HG03135 (cell line): ENCODE results near the gene NBPF1.
A peak's percentile ranks its signal among the peaks of the same experiment; 100 is the strongest.
"Not testable (repeated sequence)": the region's sequence is repeated elsewhere in the genome, so short reads cannot be mapped to it uniquely, and the experiment has no call there.

Source experiments
- ATAC-seq: cut with Tn5 transposase; IDR thresholded peaks from one replicate; pipeline ENCODE4 v1.9.1; 2021; ENCODE audit warnings: mild to moderate bottlenecking, moderate library complexity; ENCODE audit not compliant: unreplicated experiment

NBPF1 gene

DNA sequence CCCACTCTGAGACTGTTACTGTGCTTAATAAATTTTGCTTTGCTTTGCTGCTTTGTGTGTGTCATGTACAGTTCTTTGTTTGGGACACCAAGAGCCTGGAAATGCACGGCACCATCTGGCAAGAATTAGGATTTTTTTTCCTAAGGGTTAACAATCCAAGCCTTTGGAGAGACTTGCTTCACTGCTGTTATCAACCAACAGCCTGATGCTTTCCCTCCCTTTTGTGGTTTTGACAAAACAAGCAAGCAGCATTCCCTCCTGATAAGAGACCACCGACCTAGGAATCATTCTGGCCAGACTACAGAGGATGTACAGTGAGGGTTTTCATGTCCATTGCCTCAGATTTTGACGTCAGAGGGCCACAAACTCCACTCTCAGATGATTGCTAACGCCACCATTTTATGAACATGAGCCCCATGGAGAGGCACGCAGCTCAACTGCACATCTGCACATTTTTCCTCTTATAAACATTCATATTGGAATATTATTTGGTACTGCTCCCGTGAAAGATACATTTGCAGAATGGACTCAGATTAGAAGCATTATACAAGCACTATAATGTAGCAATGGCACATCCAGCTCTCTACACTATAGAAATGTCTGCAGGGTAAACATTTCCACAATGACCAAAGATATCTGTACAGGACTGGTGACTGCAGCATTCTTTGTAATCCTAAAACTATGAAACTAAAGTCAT lies 94.0 kb downstream of the NBPF1 start:
- ATAC-seq = not testable (repeated sequence)

DNA sequence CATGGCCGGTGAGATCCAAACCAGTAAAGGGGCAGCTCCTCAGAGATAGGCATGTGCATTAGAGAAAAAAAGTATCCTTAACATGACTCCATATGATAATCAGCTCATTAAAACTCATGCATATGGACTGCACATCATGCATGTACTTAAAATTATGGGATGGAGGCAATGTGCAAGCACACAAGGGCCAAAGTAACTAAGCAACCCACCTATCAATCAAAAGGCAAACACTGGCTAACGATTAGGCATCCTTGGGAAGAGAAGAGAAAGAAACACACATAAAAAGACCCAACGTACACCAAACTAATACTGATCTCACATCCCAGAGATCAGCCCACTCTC lies 94.5 kb downstream of the NBPF1 start:
- ATAC-seq = not testable (repeated sequence)

DNA sequence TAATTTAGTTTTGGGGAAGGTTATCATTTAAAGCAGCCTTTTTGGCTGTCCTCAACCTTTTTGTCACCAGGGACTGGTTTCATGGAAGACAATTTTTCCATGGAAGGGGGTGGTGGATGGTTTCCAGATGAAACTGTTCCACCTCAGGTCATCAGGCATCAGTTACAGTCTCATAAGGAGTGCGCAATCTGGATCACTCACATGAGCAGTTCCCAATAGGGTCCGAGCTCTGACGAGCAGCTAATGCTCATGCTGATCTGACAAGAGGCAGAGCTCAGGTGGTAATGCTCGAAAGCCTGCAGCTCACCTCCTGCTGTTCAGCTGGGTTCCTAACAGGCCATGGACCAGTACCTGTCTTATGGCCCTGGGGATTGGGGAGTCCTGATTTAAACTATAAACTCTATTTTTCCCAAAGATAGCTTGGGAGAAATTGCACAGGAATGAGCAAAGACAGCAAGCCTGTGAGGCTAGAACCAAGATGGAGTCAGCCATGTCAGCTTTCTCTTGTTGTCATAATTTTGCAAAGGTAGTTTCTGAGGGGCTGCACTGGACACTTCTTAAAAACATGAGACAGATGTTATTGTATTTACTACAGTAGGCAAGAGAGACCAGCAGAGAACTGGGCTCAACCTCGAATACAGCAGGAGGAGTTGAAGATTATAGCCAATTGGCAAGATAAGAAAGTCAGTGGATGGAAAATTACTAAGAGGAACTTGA lies 96.5 kb downstream of the NBPF1 start:
- not testable (repeated sequence) for ATAC-seq

DNA sequence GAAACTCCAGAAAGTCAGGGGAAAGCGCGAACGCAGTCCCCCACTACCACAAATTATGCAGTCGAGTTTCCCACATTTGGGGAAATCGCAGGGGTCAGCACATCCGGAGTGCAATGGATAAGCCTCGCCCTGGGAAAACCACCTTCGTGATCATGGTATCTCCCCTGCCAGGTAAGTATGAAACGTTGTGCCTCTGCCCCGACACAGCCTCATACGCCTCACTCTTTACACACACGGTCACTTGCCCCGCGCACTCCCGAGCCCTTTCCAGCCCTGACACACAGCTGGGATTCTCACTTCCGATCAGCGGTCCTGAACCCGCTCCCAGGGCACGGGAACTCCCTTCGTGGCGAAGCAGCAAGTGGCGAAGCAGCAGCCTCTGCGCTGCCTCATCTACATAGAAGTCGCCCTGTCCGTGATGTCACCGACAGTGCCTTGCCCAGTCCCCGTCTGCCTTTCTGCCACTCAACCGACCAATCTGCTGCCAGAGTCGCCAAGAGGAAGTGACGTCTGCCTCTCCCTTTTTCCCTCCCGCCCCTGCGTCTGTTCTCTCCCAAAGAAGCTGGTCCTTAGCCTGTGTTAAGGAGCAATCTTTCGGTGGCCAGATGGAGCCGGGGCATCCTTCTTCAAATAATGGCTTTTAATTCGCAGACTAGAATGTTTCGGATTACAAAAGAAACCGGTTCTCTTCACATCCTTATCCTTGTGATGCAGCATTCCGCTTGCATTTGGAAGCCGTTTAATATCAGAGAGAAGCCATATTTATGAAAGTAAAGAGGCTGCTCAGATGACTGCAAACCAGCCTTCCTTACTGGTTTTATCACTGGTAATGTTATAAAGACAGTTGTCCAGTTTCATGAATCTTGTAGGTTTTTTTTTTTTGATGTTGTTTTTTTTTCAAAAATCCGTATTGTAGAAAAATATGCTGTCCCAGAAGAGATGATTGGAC lies 99.0 kb downstream of the NBPF1 start, which contains the start of gene RNU1-1:
Gene RNU1-1, minus strand, starts transcription at position 179 of the 949 bp plus-strand sequence.
- ATAC-seq = not testable (repeated sequence)

DNA sequence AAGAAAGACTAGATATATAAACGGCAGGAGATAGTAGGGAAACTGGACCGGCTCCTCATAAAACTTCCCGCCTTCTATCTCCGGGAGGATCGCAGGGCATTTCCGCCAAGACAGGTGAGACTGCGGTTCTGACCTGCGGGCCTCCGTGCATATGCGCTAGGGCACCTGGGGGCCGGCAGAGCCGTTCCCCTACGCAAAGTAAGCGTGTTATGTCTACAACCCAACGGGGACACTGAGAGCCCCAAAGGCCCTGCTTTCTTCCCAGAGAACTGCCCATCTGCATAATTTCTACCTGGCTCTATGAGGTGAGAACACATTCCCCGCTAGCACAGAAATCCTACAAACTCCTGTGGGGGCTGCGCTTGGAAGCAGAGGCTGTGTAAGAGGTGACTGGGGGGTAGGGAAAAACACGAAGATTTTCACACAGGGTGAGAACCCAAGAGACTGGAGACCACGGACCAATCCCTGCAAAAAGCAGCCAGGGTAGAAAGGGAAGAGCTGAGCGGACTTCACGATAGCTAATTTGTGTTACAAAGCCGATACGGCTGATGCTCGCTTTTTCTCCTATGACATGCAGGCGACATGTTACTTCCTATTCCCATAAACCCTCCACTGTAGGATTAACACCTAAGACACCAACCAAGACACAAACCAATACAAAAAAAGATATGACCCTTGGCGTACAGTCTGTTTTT lies 99.8 kb downstream of the NBPF1 start:
- ATAC-seq = peak; percentile 97

DNA sequence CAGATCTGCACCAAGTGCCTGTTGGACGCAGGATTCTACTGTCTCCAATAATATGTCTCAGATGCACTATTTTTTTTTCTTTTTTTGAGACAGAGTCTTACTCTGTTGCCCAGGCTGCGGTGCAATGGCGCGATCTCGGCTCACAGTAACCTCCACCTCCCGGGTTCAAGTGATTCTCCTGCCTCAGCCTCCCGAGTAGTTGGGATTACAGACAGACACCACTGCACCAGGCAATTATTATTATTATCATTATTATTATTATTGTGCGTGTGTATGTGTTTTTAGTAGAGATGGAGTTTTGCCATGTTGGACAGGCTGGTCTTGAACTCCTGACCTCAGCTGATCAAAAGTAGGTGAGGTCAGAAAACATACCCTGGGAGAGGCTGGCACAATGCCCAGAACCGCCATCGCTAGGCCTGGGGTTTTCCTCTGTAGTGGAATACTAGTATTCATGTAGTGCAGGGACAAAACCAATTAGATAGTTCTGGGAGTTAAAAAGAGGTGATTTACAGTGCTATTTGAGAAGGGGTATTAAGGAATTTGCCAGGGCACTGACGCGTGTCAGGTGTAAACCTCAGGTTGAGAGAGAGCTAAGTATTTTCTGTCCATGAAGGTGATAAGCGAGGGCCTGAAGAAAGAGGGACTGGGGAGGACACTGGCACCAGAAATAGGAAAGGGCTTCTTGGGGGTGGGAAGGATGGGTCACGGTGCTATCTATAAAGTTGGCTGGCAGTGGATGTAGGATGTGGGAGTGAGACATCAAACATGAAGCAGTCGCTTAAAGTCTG lies 100.5 kb downstream of the NBPF1 start:
- not testable (repeated sequence) for ATAC-seq
